Superior temporal gyrus (tissue), 1 donor: ENCODE results near the gene PLXNA1.

Experiments used
- DNase-seq: peaks from one replicate; pipeline ENCODE4 v3.0.0-alpha.2; 2016; ENCODE audit errors: extremely low spot score

Gene PLXNA1

DNA sequence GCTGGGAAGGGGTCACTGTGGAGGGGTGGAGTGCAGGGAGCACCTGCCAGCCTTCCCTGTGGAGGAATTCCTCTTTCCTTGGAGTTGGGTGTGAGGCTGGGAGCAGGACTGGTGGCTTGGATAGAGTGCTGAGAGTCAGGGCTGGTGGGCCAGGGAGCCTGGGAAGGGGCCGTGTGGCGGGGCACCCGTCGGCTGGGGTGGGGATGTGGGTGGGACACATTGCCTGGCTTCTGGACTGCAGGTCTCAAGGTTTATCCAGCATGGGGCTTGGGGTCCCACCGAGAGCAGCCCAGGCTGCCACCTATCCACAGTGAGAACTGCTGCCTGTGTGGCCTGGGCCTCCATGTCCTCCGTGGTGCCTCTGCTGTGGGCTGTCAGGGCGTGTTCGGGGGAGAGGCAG lies 4.7 kb downstream of the PLXNA1 start:
- DNase-seq: no peak

DNA sequence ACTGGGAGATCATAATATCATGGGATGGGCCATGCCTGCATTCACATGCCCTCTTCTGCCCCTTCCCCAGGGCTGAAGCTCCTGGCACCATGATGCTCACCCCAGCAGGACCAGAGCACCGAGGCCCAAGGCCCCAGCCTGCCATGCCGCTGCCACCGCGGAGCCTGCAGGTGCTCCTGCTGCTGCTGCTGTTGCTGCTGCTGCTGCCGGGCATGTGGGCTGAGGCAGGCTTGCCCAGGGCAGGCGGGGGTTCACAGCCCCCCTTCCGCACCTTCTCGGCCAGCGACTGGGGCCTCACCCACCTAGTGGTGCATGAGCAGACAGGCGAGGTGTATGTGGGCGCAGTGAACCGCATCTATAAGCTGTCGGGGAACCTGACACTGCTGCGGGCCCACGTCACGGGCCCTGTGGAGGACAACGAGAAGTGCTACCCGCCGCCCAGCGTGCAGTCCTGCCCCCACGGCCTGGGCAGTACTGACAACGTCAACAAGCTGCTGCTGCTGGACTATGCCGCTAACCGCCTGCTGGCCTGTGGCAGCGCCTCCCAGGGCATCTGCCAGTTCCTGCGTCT lies 5.6 kb downstream of the PLXNA1 start:
- no peak for DNase-seq

GRCh38 chr3:126989316-126990023 lies 6.6 kb downstream of the PLXNA1 start:
- DNase-seq: no peak

- DNase-seq: no peak
Observed at GRCh38 chr3:126990024-126990700, 7.2 kb downstream of the PLXNA1 start.

- DNase-seq: no peak
Observed at GRCh38 chr3:126990890-126991289, 8.0 kb downstream of the PLXNA1 start.

GRCh38 chr3:126991366-126992200 lies 8.7 kb downstream of the PLXNA1 start:
- no peak for DNase-seq

- DNase-seq: no peak
Observed at GRCh38 chr3:126992216-126992615, 9.3 kb downstream of the PLXNA1 start.

- DNase-seq: no peak
Observed at GRCh38 chr3:126992776-126993175, 9.9 kb downstream of the PLXNA1 start.

GRCh38 chr3:126993436-126993835 lies 10.5 kb downstream of the PLXNA1 start:
- DNase-seq: no peak

- DNase-seq: no peak
Observed at GRCh38 chr3:126994661-126995245, 11.8 kb downstream of the PLXNA1 start.

- DNase-seq: no peak
Observed at GRCh38 chr3:126995254-126995780, 12.4 kb downstream of the PLXNA1 start.

DNA sequence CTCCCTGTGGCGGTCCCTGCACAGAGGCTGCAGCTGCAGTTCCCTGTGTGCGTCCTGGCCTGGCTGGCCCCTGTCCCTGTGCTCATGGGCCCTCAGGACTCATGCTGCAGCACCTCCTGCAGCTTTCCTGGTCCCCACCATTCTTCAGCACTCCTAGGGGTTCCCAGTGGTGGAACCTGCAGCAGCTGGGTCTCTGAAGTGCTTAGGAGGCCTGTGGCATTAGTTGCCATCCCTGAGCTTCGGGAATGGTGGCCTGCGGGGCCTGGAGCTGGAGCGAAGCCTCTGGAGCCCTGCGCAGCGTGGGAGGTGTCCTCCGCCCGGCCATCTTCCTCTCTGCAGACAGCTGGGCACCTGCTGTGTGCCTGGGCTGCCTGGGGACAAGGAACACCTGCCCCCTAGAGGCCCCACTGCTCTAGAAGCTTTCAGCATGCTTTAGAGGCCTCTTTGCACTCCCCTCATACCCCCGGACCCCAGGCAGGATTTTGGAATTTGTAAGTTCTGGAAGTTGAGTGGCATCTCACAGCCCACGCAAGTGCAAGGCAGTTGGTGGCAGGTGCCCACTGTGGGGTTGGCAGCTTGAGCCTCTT lies 13.1 kb downstream of the PLXNA1 start:
- DNase-seq: no peak

DNA sequence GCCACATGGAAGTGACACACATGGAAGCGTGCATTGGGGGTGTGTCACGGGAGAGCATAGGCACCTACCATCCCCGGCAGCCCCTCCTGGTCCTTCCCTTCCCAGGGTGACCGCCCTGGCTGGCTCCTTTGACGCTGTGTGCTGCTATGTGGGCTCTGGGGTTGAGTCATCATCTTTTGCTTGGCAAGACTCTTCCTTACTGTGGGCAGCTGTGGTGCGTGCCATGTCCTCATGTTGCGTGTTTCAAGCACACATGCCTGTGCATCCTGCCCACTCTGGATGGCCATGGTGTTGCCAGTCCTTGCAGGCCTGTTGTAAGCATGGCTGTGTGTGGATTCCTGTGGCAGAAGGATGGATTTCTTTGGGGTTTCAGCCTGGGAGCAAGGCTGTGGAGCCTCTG lies 14.0 kb downstream of the PLXNA1 start:
- DNase-seq: peak; percentile 40

- no peak for DNase-seq
Observed at GRCh38 chr3:126997455-126998038, 14.6 kb downstream of the PLXNA1 start.

DNA sequence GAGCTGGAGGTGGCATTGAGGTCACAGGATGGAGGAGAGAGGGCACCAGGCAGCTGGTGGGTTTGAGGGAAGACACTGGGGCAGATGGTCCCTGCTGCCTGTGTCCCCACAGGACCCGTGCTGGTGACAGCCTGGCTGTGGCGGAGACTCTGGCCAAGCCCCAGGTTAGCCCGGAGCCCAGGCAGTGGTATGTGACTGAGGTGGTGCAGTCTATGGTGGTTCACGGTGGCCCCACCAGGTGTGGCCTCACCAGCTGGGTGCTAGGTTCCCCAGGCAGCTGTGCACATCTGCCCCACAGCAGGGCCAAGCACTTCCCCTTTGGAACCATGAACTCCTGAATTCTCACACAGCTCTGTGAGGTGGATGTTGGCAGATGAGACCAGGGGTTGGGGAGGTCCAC lies 15.4 kb downstream of the PLXNA1 start:
- DNase-seq: no peak

DNA sequence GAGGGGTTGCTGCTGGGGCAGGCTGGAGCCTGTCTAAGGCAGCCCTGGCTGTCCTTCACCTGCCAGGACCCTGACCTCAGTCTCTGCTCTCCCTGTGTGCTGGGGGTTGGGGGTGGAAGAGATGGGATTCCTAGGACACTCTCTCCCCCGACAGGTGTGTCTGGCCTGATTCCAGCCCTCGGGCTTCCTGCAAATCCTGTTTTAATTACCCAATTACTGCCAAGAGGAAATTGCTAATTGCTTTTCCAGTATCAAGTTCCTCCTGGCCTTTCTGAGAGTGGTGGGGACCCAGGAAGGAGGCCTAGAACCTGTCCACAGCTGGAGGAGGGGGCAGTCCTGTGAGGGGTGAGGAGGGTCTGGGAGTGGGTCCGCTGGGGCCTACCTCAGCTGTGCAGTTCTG lies 15.8 kb downstream of the PLXNA1 start:
- DNase-seq: no peak

- DNase-seq: peak; percentile 75
Observed at GRCh38 chr3:126999383-126999782, 16.5 kb downstream of the PLXNA1 start.

GRCh38 chr3:127000119-127000518 lies 17.2 kb downstream of the PLXNA1 start:
- no peak for DNase-seq

- no peak for DNase-seq
Observed at GRCh38 chr3:127000761-127001160, 17.8 kb downstream of the PLXNA1 start.

DNA sequence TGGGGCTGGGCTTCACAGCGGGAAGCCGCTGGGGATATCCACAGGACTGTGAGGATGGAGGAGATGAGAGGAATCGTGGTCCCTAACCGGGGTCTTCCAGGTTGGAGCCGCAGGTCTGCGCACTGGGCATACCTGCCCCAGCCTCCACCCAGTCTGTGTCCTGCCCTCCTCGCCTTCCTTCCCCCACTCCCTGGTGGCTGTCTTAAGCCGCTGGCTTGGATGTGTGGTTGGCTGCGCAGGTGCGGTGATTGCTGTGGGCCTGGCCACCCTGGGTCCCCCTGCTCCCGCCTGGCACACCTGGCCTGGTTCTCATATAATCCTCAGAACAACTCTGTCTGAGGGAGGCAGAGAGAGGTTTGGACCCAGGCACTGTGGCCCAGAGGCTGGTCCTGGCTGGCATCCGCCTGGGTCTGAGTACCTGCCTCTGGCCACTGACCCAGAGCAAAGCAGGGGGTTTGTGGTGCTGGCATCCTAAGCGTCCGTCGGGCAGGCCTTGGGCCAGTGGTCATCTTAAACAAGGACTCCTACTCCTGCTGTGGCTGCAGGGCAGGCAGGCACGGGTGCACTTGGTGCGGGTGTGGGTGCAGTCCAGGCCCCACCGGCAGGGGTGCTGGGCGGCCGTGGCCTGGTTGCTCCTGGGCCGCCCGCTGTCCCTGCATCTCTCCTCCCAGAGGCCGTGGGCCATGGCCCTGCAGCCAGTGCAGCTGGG lies 18.7 kb downstream of the PLXNA1 start:
- no peak for DNase-seq
